HG03457 (cell line): ENCODE results near the gene UCN3.
A peak's percentile ranks its signal among the peaks of the same experiment; 100 is the strongest.
"Not testable (repeated sequence)": the region's sequence is repeated elsewhere in the genome, so short reads cannot be mapped to it uniquely, and the experiment has no call there.

Experiments used
- ATAC-seq: cut with Tn5 transposase; IDR thresholded peaks from one replicate; pipeline ENCODE4 v1.9.1; 2021; ENCODE audit warnings: moderate number of reproducible peaks; ENCODE audit not compliant: unreplicated experiment

UCN3 gene

GRCh38 chr10:5404208-5405041 is 39.7 kb downstream of the UCN3 start, which contains the start of gene TUBAL3:
TSS of gene TUBAL3 (minus strand) at chr10:5404828. CDS start at chr10:5404792, 36 bp downstream.
- no peak for ATAC-seq

DNA sequence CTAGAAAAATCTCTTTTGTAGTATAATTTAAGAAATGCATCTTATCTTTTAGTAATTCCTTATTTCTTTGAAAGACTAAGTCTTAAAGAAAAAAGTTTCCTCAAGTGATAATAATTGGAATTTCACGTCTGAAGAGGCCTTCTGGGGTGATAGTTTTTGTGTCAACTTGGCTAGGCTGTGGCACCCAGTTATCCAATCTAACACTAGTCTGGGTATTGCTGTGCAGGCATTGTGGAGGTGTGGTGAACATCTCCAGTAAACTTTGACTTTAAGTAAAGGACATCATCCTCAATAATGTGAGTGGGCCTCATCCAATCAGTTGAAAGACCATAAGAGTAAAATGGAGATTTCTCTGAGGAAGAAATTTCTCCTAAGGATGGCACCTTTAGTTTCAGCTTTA is 42.2 kb downstream of the UCN3 start:
- no peak for ATAC-seq

DNA sequence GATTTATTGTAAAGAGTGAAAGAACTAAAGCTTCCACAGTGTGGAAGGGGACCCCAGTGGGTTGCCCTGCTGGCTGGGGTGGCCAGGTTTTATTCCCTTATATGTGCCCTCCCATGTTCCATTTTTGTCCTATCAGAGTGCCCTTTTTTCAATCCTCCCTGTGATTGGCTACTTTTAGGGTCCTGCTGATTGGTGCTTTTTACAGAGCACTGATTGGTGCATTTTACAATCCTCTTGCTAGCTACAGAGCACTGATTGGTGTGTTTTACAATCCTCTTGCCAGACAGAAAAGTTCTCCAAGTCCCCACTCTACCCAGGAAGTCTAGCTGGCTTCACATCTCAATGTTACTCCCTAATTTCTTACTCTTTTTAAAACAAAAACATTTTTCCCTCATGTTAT is 46.0 kb downstream of the UCN3 start:
- ATAC-seq: not testable (repeated sequence)

DNA sequence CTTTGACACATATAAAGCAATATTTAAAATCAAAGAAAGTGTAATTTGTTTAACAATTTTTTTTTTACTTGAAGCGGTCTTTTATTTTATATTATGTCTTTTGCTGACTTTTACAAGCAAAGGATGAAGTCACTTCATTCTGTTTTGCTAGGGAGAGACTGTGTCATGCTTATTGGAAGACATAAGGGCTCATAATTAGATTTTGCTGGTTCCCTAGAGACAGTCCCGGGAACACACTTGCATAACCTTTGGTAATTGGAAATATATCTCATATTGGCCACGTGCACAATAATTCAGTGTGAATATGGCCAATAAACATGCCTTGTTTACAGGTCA is 47.1 kb downstream of the UCN3 start:
- no peak for ATAC-seq

DNA sequence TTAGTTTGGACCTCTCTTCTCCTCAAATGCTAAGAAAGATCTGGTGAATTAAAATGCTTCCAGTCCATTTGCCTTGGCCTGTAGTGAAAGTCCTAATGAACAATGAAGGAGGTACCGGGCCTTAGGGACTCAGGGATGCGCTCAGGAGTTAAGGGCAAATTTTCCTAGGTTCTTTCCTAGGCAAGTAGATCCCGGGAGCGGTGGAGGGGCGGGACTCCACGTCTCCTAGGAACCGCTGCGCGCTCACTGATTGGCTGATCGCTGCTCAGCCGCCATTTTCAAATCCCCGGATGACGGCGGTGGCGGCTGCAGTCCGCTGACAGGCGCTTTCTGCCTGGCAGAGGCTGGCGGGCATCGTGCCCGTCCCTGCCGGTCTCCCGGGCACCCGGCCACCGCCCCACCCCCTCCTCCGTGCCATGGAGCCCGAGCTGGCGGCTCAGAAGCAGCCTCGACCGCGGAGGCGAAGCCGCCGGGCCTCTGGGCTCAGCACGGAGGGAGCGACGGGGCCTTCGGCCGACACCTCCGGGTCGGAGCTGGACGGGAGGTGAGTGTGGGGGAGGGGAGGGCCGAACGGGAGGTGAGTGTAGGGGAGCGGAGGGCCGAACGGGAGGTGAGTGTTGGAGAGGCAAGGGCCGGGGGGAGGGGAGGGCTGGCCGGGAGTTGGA is 47.6 kb downstream of the UCN3 start, which contains the start of gene NET1:
TSS of gene NET1 (plus strand) at position 281 of the 665 bp plus-strand sequence. CDS start at position 417, 136 bp downstream.
- peak; percentile 91 for ATAC-seq

GRCh38 chr10:5413012-5413938 is 48.5 kb downstream of the UCN3 start:
- ATAC-seq: no peak

DNA sequence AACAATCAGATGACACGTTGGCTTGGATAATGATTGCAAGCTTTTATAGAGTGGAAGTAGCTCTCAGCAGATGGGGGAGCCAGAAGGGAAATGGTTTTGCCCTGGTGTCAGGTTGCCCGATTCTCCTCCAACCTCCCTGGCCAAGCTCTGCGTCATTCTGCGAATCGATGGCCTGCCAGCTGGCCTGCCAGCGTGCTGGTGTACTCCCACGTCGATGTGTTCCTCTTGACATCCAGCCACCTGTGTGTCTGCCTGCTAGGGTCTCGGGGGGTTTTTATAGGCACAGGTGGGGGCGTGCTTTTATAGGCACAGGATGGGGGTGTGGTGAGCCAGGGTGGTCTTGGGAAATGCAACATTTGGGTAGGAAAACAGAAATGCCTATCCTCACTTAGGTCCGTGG is 52.2 kb downstream of the UCN3 start:
- no peak for ATAC-seq

- ATAC-seq: no peak
Measured at GRCh38 chr10:5418584-5418983, 53.8 kb downstream of the UCN3 start.

GRCh38 chr10:5419466-5420094 is 54.8 kb downstream of the UCN3 start:
- ATAC-seq: no peak

GRCh38 chr10:5423771-5424170 is 59.0 kb downstream of the UCN3 start:
- no peak for ATAC-seq
